ENCODE results near the gene ID4.
"Not testable (repeated sequence)": the region's sequence is repeated elsewhere in the genome, so short reads cannot be mapped to it uniquely, and the experiment has no call there.

ID4 gene

GRCh38 chr6:19834858-19835257, 2.3 kb upstream of the ID4 start:
- DNase-seq: no peak

- no peak for DNase-seq
Observed at GRCh38 chr6:19835605-19836004, 1.6 kb upstream of the ID4 start.

DNA sequence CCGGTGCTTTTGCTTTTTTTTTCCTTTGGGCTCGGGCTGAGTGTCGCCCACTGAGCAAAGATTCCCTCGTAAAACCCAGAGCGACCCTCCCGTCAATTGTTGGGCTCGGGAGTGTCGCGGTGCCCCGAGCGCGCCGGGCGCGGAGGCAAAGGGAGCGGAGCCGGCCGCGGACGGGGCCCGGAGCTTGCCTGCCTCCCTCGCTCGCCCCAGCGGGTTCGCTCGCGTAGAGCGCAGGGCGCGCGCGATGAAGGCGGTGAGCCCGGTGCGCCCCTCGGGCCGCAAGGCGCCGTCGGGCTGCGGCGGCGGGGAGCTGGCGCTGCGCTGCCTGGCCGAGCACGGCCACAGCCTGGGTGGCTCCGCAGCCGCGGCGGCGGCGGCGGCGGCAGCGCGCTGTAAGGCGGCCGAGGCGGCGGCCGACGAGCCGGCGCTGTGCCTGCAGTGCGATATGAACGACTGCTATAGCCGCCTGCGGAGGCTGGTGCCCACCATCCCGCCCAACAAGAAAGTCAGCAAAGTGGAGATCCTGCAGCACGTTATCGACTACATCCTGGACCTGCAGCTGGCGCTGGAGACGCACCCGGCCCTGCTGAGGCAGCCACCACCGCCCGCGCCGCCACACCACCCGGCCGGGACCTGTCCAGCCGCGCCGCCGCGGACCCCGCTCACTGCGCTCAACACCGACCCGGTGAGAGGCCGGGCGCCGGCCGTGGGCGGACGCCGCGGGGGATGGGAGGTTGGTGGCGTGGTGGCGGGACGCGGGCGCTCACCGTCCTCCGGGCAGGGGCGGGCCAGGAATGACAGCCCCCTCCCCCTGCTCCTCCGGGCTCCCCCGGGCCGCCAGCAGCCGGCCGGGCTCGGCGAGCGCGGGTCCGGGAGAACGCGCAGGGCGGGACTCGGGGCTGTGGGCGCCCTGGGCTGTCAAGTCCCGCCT, 606 bp downstream of the ID4 start:
- no peak for DNase-seq

DNA sequence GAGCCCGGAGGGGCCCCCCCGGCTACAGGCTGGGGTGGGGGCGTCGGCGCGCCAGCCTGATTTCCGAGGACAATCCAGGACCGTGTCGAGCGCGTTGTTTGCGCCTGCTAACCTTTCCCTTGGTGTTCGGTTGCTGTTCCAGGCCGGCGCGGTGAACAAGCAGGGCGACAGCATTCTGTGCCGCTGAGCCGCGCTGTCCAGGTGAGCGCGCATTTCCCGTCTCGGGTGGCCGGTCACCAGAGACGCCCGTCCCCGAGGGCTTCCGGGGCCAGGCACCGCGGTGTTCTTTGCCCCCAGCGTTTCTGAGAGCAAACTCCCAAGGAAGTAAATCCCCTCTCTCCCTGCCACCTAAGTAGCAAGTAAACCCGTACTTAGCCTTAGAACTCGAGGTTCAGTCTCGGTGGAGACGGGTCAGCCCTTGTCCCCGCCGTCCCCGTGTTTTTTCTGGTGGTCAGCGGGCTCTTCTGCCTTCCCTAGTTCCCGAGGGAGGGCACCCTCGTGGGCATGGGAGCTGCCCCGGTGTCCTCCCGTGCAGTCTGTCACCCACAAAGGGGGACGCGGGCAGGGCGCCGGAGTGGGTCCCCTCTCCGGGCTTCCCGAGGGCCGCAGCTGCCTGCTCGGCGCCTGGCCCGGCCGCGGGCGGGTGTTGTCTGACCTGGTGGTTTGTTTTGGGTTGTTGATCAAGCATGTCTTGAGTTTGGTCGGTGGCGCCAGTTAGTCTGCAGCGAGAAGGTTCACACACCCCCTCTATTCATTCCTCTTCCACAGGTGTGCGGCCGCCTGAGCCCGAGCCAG, 1.5 kb downstream of the ID4 start:
- DNase-seq: no peak

GRCh38 chr6:19839237-19839546, 2.0 kb downstream of the ID4 start:
- no peak for DNase-seq

DNA sequence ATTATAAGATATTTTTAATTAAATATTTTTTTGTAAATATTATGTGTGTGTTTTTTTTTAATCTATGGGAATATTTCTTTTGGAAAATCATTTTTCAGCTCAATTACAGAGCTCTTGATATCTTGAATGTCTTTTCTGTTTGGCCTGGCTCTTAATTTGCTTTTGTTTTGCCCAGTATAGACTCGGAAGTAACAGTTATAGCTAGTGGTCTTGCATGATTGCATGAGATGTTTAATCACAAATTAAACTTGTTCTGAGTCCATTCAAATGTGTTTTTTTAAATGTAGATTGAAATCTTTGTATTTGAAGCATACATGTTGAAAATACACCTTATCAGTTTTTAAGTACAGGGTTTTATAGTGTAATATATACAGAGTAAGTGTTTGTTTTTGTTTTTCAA, 2.6 kb downstream of the ID4 start:
- no peak for DNase-seq

GRCh38 chr6:19841181-19841580, 4.0 kb downstream of the ID4 start:
- no peak for DNase-seq

DNA sequence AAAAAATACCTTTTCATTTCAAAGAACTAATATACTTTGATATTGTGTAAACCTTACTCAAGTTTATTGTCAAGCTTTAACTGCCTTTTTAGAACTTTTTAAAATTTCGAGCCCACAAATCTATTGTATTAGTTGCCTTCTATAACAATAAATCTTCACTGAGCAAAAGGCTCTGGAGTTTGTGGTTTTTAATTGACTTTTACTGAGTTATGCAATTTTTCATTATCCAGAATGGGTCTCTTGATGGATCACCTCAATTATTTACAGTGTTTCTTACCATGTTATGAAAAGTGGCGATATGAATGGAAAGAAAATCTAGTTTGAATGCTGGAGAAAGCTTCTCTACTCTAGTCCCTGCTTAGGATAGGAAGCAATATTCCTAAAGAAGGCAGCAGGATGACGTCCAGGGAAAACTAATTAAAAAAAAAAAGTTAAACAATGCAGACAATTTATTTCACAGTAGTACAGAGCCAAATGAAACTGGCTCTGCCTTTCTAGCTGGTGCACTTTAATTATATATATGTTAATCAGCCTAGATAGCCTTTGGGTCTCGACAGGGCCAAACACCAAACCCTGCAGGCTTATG, 5.0 kb downstream of the ID4 start:
- DNase-seq: no peak

GRCh38 chr6:19844689-19845088, 7.5 kb downstream of the ID4 start:
- DNase-seq: no peak

- DNase-seq: no peak
Observed at GRCh38 chr6:19845266-19846041, 8.3 kb downstream of the ID4 start.

DNA sequence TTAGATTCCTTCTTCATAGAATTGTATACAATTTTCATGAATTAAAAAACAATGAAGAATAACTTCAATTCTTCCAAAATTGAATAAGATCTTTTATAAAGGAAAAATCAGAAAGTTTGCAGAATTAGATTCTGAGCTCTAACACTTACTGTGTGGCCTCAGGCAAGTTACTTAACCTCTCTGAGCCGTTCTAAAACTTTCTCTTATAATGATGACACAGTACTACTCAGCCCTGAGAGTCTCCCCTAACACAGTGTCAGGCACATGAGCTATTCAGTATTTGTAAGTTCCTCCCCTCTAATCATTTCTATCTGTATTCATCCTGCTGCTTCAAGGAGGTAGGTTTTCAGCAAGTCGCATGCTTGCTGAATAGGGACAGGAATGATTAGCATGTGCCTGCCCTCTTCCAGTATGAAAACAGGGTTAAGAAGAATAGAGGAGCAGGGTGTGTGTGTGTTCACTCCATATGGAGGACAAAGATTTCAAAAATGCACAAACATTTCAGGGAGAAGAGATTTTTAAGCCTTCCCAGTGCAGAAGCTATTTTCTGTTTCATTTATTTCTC, 11.4 kb downstream of the ID4 start:
- DNase-seq: no peak

DNA sequence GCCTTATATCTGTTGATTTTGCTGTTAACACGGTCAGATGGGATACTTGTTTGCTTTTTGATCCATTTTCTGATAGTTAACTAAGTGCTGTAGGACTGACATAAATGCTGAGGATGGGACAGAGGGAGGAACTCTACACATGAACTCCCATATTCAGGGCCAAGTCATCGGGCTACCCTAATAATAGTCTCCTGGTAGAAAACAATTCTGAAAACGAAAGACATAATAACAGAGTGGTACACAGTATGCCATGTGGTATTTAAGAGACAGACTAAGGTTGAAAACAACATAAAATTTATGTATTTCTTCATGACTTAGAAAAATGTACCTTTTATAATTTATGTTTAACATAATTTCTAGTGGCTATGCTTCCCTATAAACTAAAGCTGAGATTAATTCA, 12.0 kb downstream of the ID4 start:
- no peak for DNase-seq

GRCh38 chr6:19849755-19850154, 12.6 kb downstream of the ID4 start:
- no peak for DNase-seq

- DNase-seq: no peak
Observed at GRCh38 chr6:19851241-19852089, 14.3 kb downstream of the ID4 start.

- DNase-seq: no peak
Observed at GRCh38 chr6:19852090-19852457, 14.9 kb downstream of the ID4 start.

DNA sequence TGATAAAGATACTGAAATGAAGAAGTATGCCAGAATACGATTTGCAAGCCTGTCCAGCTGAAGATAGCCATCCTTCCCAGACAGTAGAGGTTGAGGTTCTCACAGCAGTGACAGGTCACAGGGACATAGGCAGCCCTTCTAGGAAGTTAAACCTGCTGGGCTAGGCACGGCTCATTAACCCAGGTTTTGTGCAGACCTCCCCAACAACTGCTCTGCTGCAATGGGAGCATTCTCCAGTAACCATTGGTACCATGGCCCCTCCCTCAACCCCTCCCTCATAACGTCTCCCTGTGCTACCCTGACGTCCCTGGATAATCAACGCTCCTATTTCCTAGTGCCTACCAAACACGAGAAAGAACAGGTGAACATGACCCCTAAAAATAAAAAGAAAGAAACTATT, 15.8 kb downstream of the ID4 start:
- no peak for DNase-seq

DNA sequence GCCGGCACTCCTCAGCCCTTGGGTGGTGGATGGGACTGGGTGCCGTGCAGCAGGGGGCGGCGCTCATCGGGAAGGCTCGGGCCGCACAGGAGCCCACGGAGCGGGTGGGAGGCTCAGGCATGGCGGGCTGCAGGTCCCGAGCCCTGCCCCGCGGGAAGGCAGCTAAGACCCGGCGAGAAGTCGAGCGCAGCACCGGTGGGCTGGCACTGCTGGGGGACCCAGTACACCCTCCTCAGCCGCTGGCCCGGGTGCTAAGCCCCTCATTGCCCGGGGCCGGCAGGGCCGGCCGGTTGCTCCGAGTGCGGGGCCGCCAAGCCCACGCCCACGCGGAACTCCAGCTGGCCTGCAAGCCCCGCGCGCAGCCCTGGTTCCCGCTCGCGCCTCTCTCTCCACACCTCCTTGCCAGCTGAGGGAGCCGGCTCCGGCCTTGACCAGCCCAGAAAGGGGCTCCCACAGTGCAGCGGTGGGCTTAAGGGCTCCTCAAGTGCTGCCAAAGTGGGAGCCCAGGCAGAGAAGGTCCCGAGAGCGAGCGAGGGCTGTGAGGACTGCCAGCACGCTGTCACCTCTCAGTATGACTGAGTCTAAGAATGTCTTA, 17.3 kb downstream of the ID4 start:
- DNase-seq: not testable (repeated sequence)

DNA sequence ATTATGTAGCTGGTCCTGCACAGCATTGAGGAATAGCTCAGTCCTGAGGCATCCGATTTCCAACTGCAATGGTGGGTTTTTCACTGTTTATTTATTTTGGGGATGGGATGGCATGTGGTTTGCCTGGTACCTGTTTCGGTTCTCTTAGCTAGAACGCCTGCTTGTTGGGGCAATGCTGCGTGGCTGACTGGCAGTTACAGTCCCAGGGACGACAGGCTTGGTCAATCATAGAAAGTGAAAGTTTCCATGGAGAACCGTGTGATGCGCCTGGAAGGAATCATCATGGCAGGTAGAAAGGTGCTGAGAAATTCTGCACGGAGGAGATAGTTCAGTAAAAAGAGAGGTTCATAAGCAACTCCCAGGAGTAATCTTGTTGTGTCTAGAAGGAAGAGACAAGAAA, 18.4 kb downstream of the ID4 start:
- DNase-seq: no peak

GRCh38 chr6:19857139-19857538, 20.0 kb downstream of the ID4 start:
- DNase-seq: no peak

DNA sequence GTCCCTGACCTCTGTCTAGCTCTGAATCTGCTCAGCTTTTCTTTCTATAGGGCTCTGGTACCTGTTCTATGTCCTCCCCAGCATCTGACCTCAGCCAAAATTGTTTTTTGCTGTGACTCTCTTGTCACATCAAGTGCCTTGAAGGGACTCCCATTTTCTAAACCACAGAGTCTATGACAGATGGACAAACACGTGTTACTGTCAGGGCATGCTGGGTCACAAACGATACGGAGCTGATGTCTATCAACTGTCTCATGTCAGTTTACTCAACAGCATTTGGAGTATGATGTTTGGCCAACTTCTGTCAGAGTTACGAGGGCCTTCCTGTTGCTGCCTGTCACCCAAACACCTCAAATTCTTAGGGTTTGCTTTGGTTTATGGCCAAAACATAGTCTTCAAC, 20.5 kb downstream of the ID4 start:
- no peak for DNase-seq

- DNase-seq: no peak
Observed at GRCh38 chr6:19860235-19860877, 23.2 kb downstream of the ID4 start.
